Measurements from ENCODE around the gene SFXN1.

SFXN1 gene

GRCh38 chr5:175539936-175540335 lies 61.6 kb downstream of the SFXN1 start:
- no peak for DNase-seq (ENCODE audit: low spot score)

DNA sequence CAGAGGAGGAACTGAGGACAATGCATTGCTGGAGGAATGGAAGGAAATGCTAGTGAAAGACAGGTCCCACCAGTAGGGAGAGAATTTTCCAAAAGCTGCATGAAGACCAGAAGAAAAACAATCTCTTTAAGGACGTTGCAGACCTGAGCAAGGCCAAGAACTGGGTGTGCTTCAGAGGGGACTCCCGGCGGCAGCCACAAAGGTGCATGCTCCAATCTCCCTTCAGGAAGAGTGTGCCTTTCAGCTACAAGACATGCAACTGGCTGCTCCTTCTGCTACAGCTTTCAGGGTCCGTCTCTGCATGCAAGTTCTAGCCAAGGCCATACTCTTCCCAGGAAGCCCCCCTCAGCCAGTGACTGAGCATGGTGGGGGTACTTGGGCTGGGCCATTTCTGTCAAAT lies 62.9 kb downstream of the SFXN1 start:
- DNase-seq (ENCODE audit: low spot score) = no peak

DNA sequence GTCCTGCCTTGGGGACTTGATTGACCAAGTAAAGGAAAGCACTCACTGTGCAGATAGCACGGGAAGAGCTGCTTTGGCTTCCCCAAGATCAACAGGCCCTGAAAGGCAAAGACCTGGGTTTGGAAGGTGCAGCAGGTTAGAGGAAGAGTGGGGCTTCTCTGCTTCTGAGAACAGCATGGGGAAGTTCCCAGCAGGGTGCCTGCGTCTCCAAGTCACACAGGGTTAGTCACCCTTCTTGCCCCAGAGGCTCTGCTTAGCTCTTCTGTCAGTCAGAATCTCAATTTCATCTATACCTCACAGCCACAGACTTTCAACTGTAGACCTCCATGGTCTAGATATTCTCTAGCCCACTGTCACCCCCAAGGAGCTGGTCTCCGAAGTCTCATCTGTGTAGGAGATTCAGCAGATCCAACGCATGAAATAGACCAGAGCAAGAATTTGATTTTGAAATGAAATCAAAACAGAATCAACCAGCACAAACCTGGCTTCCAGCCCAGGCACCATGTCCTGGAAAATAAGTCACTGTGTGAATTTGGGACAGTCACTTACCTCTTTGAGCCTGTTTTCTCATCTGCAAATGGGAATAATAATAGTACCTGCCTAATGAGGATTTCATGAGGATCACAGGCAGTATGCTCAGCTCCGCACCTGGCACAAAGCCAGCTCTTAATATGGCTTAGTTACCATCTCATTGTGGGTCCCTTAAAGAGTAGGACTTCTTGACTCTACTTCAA lies 64.0 kb downstream of the SFXN1 start:
- no peak for DNase-seq (ENCODE audit: low spot score)

DNA sequence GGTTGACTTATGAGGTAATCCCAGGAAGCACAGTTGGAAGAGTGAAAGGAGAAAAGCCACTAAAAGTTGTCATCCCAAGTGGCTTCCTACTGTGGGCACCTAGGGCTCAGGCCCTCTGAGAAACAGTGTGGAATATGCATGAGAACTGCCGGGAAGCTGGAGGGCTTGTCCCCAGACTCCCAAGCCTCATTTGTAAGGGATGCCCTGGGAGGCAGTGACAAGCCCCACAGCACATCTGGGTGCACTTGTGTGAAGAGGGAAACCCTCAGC lies 64.5 kb downstream of the SFXN1 start:
- DNase-seq (ENCODE audit: low spot score) = no peak

GRCh38 chr5:175544108-175544511 lies 65.8 kb downstream of the SFXN1 start:
- no peak for DNase-seq (ENCODE audit: low spot score)

GRCh38 chr5:175544586-175544985 lies 66.2 kb downstream of the SFXN1 start:
- no peak for DNase-seq (ENCODE audit: low spot score)

DNA sequence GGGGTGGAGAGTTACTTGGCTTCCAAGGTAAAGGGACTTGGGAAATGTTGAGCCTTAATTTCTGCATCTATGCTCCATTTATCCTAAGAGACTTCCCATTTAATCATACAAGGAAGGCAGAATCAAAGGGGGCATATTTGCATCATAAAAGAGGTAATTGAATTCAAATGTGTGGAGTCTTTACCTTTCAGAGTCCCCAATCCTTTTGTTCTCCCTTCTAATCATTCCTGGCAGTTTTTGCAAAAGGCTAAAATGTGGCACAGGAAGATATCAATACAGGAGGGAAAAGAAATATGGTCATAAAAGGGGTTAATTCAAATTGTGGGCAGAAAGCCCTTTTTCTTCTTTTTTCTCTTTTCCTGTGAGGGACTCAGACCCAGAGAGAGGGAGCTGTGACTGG lies 69.5 kb downstream of the SFXN1 start:
- no peak for DNase-seq (ENCODE audit: low spot score)

GRCh38 chr5:175548626-175549311 lies 70.4 kb downstream of the SFXN1 start:
- DNase-seq (ENCODE audit: low spot score) = no peak

DNA sequence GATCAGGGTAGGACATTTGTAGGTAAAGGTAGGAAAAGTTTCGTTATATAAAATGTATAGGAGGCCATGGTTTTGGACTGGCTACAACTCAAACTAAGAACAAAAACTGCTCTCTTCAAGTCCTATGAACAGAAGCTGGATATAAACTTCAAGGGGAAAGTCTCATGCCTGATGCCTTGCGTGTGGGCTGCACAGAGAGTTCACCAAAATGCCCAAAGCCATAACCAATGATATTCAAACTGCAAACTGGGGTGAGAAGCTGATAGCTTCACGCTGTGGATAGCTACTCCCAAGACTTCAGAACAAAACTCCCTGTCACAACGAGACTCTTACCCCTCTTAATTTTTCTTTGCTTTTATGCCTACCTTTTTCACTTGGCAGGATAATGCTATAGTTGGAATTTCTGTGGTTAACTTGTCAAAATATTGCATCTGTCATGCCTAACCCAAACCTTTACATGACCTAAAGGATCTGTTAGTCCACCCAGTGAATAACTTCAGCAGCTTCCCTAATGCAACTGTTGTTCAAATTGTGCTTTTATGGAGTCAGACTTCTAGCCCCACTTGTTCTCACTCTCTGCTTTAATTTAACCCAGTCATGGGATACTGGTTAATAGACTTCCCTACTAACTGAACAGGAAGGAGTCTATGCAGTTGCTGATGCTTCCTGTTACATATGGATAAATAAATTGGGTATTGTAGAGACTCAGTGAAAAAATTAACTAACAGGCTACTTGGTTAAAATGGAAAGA lies 71.9 kb downstream of the SFXN1 start:
- no peak for DNase-seq (ENCODE audit: low spot score)

DNA sequence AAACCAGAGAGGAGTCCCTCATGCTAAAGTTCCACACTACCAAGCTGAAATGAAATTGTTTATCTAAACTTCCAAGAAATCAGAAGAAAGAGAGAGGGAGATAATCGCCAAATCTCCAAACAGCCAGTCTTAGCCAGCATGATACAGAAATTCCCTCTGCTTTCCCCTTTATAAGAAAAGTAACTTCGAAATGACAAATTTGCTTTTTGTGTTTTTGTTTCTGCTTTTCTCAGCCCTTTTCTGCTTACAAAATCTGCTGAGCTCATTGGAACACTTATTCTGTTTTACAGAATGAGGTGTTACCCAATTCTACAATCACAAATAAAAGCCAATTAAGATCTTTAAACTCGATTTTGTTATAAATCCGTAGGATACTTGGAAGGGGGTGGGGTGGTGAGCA lies 72.9 kb downstream of the SFXN1 start:
- DNase-seq (ENCODE audit: low spot score) = no peak

- DNase-seq (ENCODE audit: low spot score) = no peak
Observed at GRCh38 chr5:175554296-175554695, 75.9 kb downstream of the SFXN1 start.

- DNase-seq (ENCODE audit: low spot score) = no peak
Observed at GRCh38 chr5:175555168-175555785, 76.9 kb downstream of the SFXN1 start.

DNA sequence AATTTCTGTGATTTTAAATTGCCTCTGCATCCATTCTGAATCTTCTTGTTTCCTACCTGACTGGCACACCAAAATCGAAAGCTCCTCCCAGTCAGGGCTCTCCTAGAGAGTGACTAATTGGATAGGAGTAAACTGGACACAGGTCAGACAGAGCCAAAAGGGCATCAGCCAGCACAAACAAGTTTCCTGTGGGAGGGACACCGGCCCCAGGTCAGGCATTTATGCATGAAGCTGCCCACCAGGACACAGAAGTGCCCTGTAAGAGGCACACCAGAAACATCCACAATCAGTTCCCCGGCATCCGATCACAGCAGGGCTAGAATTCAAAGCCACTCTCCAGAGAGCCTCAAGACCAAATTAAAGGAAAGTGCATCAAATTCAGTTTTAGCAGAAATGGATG lies 78.4 kb downstream of the SFXN1 start:
- no peak for DNase-seq (ENCODE audit: low spot score)

- DNase-seq (ENCODE audit: low spot score) = no peak
Observed at GRCh38 chr5:175557778-175558177, 79.4 kb downstream of the SFXN1 start.

GRCh38 chr5:175558801-175559480 lies 80.6 kb downstream of the SFXN1 start:
- DNase-seq (ENCODE audit: low spot score) = no peak

- no peak for DNase-seq (ENCODE audit: low spot score)
Observed at GRCh38 chr5:175560011-175560410, 81.7 kb downstream of the SFXN1 start.

GRCh38 chr5:175561085-175561484 lies 82.7 kb downstream of the SFXN1 start:
- no peak for DNase-seq (ENCODE audit: low spot score)

- no peak for DNase-seq (ENCODE audit: low spot score)
Observed at GRCh38 chr5:175564716-175565115, 86.4 kb downstream of the SFXN1 start.

DNA sequence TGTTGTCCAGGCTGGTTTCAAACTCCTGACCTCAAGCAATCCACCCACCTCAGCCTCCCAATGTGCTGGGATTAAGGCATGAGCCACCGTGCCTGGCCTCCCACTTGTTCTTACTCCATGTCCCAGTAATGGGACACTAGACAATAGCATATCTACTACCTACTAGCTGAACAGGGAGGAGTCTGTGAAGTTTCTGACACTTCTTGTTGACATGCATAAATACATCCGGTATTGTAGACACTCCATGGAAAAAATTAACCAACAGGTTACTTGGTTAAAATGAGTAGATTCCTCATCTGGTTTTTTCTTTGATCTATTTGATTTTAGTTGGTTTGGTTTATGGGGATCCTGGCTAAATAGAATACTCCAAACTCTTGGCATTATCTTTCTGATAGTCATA lies 88.3 kb downstream of the SFXN1 start:
- DNase-seq (ENCODE audit: low spot score) = no peak

- DNase-seq (ENCODE audit: low spot score) = no peak
Observed at GRCh38 chr5:175567954-175568353, 89.6 kb downstream of the SFXN1 start.

DNA sequence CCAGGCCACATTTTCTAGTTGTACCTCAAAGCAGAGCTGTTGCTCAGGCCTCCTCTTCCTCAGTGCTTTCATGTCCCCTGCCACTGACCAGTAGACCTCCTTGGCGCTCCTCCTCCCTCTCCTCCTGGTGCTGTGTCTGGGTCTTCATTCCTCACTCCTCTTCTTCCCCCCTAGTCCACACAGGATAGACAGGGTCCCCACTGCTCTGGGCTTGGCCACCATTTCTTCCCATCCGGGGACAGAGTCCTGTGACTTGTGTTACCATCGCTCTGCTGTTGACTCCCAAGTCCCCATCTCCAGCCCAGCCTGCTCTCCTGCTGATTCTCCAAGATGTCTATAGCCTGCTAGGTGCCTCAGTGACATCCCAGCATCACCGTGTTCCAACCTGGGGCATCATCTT lies 91.3 kb downstream of the SFXN1 start:
- DNase-seq (ENCODE audit: low spot score) = no peak

DNA sequence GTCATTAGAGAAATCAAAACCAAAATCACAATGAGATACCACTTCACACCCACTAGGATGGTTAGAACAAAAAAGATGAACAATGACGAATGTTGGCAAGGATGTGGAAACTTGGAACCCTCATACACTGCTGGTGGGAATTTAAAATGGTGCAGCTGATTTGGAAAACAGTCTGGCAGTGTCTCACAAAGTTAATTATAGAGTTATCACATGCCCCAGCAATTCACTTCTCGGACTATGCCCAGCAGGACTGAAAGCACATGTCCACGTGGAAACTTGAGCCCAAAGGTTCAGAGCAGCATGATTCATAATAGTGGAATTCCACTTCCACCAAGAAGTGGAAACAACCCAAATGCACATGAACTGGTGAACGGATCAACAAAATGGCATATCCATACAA lies 94.5 kb downstream of the SFXN1 start:
- no peak for DNase-seq (ENCODE audit: low spot score)
